Activated naive CD8-positive, alpha-beta T cell treated with anti-CD3 and anti-CD28 coated beads, Interleukin-2, amount 10 ng/mL, durations not matched to agents 7 days and 5 days (primary cell): Measurements from ENCODE around the gene XRRA1. TPM values are rescaled to one million over a fixed set of nuclear protein-coding genes. Genes with fewer than 3 reads are reported as not detected.
"Not testable (repeated sequence)": the region's sequence is repeated elsewhere in the genome, so short reads cannot be mapped to it uniquely, and the experiment has no call there.

ENCODE experiments used
- ATAC-seq: fragments of 150-1000 bp; cut with Tn5 transposase; one replicate; pipeline ENCODE4 v1.10.0; 2021; ENCODE audit warnings: low read depth, moderate library complexity
- POLR2A ChIA-PET: fragments of 350-600 bp; sonication (Branson Sonifier 250); formaldehyde crosslinking; loops from one replicate; lab custom pipeline; 2021; ENCODE audit warnings: antibody characterized with exemption; lab: Charles Lee
- DNase-seq: peaks from one replicate; pipeline ENCODE4 v3.0.0; 2021
- H3K27ac Mint-ChIP-seq: one replicate; pipeline ENCODE4 v1.8.0; 2022; ENCODE audit warnings: mild to moderate bottlenecking, mixed read lengths
- H3K27me3 Mint-ChIP-seq: one replicate; pipeline ENCODE4 v1.8.0; 2022; ENCODE audit warnings: mild to moderate bottlenecking, moderate library complexity, mixed read lengths
- H3K36me3 Mint-ChIP-seq: one replicate; pipeline ENCODE4 v1.8.0; 2021; ENCODE audit warnings: mild to moderate bottlenecking, mixed read lengths
- H3K4me1 Mint-ChIP-seq: one replicate; pipeline ENCODE4 v1.8.0; 2021; ENCODE audit warnings: mixed read lengths
- H3K4me3 Mint-ChIP-seq: one replicate; pipeline ENCODE4 v1.8.0; 2022; ENCODE audit warnings: mild to moderate bottlenecking, moderate library complexity, mixed read lengths
- H3K9me3 Mint-ChIP-seq: one replicate; pipeline ENCODE4 v1.8.0; 2021; ENCODE audit warnings: mixed read lengths
- total RNA-seq, 2 experiments: library from RNA; stranded (reverse); gene quantifications; one replicate each; pipeline ENCODE4 v1.2.3, GENCODE V29; 2021

XRRA1 gene, protein sequence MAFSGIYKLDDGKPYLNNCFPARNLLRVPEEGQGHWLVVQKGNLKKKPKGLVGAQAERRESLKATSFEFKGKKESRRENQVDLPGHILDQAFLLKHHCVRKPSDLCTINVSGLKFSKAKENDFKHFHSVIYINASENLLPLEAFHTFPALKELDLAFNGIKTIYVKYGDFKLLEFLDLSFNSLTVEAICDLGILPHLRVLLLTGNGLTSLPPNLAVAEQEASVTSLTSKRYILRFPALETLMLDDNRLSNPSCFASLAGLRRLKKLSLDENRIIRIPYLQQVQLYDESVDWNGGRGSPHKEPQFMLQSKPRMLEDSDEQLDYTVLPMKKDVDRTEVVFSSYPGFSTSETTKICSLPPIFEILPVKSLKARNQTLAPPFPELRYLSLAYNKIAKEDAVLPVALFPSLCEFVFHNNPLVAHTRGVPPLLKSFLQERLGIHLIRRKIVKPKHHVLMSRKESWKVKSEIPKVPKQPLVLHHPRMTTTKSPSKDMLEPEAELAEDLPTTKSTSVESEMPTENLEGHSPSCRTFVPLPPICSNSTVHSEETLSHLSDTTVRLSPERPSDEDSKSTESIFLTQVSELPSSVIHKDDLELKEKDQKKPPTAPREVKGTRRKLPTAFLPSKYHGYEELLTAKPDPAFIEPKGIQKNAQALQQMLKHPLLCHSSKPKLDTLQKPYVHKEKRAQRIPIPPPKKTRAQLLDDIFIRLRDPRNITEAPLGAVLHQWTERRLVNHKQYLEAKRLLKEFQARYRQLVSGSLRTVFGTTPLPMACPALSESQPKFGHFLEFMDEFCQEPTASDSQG
- 10 to 100 TPM; 36.0 to 42.9 TPM for total RNA-seq

GRCh38 chr11:74948898-74949752 is at the start of gene XRRA1, which contains the start of gene SPCS2:
TSS of gene XRRA1 (minus strand) at chr11:74949091. CDS start at chr11:74940878, 8,213 bp downstream.
TSS of gene SPCS2 (plus strand) at chr11:74949266. CDS start at chr11:74949286, 20 bp downstream.
- Mint-ChIP-seq H3K27ac (peak within 1 kb of the TSS; percentile 91), H3K4me3 (peak within 1 kb of the TSS; percentile 93), H3K27me3 (no peaks in the 10 kb centered on the region), H3K36me3 (peaks cover 27% of the 10 kb centered on the region), H3K9me3 (no peaks in the 10 kb centered on the region), H3K4me1 (peaks cover 33% of the 10 kb centered on the region)
- ATAC-seq, result peak; percentile 99
- DNase-seq, result peak; percentile 95
- POLR2A ChIA-PET, result interaction anchor here (0.6 to 2.0 kb wide), 8 partner anchors 11 to 1676 kb away, joined by 3 to 15 read pairs (median 5); partner anchors contain the start of gene NEU3

GRCh38 chr11:74992852-74993251 is 44.0 kb upstream of the XRRA1 start:
- Mint-ChIP-seq H3K4me1 (peaks cover 18% of the 10 kb centered on the region), H3K36me3 (peaks cover 7% of the 10 kb centered on the region), H3K4me3 (no peak overlapping the region), H3K27ac (no peak overlapping the region), H3K27me3 (no peaks in the 10 kb centered on the region), H3K9me3 (no peaks in the 10 kb centered on the region)
- DNase-seq, result no peak
- POLR2A ChIA-PET, result no interaction called here
- no peak for ATAC-seq

DNA sequence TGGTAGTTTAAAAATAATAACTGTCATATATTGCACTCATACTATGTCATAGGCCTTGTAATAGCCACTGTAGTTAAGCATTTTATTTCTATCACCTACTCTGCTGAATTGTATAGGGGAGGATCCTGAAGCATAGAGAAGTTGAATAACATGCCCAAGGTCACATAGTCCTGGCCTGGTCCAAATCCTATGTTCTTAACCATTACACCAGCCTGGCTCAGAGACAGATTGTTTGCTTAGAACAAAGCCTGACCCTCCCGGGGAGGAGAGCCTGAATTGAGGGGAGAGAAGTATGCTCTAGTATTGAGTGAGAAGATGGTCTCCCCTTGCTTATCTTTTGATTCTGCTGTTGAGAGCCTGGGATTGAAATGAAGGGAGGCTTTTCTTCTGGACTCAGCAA is 42.0 kb upstream of the XRRA1 start:
- Mint-ChIP-seq H3K4me3 (no peak overlapping the region), H3K27ac (no peak overlapping the region), H3K36me3 (peaks cover 2% of the 10 kb centered on the region), H3K9me3 (no peaks in the 10 kb centered on the region), H3K27me3 (no peaks in the 10 kb centered on the region), H3K4me1 (peaks cover 18% of the 10 kb centered on the region)
- no peak for ATAC-seq
- DNase-seq, result no peak
- POLR2A ChIA-PET, result no interaction called here

DNA sequence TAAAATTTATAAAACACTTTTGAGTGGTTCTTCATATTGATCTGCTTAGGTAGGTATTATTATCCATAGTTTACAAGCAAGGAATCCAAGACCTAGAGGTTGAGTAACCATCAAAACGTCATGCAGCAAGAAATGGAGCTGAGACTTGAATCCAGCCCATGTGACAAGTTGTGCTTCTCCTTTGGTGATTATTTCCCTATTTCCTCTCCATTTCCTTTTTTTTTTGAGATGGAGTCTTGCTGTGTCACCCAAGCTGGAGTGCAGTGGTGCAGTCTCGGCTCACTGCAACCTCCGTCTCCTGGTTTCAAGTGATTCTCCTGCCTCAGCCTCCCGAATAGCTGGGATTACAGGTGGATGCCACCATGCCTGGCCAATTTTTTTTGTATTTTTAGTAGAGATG is 41.3 kb upstream of the XRRA1 start:
- H3K4me1 Mint-ChIP-seq, result peaks cover 18% of the 10 kb centered on the region
- ATAC-seq, result not testable (repeated sequence)

GRCh38 chr11:74989260-74989638 is 40.4 kb upstream of the XRRA1 start:
- Mint-ChIP-seq H3K36me3 (peaks cover 2% of the 10 kb centered on the region), H3K9me3 (no peaks in the 10 kb centered on the region)
- no peak for ATAC-seq

More for the DNA sequence above, 41.3 kb upstream of the XRRA1 start:
- not testable (repeated sequence) for H3K9me3 Mint-ChIP-seq, H3K27me3 Mint-ChIP-seq, H3K36me3 Mint-ChIP-seq, DNase-seq, H3K27ac Mint-ChIP-seq
- peak overlapping the region; percentile 2 for H3K4me3 Mint-ChIP-seq
- POLR2A ChIA-PET, result interaction anchor here (1.1 kb wide), 1 partner anchor 12 kb away, joined by 4 read pairs; no protein-coding TSS in a partner anchor

DNA sequence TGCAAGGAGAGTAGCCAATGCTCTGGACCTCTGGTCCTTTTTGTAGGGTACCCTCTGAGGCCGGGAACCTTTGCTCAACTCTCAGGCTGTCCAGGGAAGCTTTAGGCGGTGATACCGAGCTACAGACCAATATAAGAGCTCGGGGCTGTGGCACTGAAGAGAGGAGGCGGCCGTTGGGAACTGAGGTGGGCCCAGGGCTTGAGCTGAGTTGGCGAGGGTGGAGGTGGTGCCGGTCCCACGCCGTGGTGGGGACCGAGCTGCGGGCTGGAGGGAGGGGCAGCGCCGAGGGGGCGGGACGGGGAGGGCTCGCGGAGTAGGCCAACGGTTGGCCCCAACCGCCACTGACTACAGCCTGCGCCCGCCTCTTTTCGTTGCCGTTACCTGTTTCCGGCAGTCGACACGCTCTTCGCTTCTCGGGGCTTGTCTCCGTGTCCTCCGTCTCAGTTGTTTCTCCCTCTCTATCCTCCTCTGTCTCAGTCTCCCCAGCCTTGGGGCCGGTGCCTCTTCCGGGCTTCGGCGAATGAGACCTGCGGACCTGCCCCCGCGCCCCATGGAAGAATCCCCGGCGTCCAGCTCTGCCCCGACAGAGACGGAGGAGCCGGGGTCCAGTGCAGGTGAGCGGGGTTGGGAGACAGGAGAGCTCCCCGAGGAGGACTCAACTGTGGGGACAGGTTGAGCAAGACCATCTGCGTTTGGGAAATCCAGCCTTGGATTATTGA is 39.8 kb upstream of the XRRA1 start, which contains the start of gene NEU3:
Gene NEU3, plus strand, starts transcription at position 393 of the 719 bp plus-strand sequence. Its CDS starts 128 bp downstream, at position 521.
- ATAC-seq, result peak; percentile 98
- POLR2A ChIA-PET, result interaction anchor here (0.6 to 1.8 kb wide), 7 partner anchors 11 to 340 kb away, joined by 3 to 7 read pairs (median 4); partner anchors contain the start of genes SPCS2 and XRRA1

More at GRCh38 chr11:74989260-74989638, 40.4 kb upstream of the XRRA1 start:
- peak overlapping the region; percentile 92 for H3K27ac Mint-ChIP-seq
- no peak for DNase-seq
- H3K4me3 Mint-ChIP-seq, result peak overlapping the region; percentile 93
- H3K4me1 Mint-ChIP-seq, result peaks cover 18% of the 10 kb centered on the region
- H3K27me3 Mint-ChIP-seq, result no peaks in the 10 kb centered on the region
- POLR2A ChIA-PET, result interaction anchor here (1.0 to 1.8 kb wide), 6 partner anchors 11 to 153 kb away, joined by 4 to 7 read pairs (median 4); partner anchors contain the start of genes SPCS2 and XRRA1

GRCh38 chr11:74984730-74985129 is 35.8 kb upstream of the XRRA1 start:
- Mint-ChIP-seq H3K36me3 (peaks cover 6% of the 10 kb centered on the region), H3K27me3 (no peaks in the 10 kb centered on the region), H3K4me3 (no peak overlapping the region), H3K27ac (no peak overlapping the region), H3K9me3 (no peaks in the 10 kb centered on the region), H3K4me1 (peaks cover 4% of the 10 kb centered on the region)
- DNase-seq, result no peak
- POLR2A ChIA-PET, result no interaction called here
- no peak for ATAC-seq

More for the DNA sequence above, 39.8 kb upstream of the XRRA1 start, which contains the start of gene NEU3:
- peak; percentile 82 for DNase-seq
- H3K27ac Mint-ChIP-seq, result peak within 1 kb of the TSS; percentile 92
- peaks cover under 1% of the 10 kb centered on the region for H3K36me3 Mint-ChIP-seq
- H3K4me1 Mint-ChIP-seq, result peaks cover 17% of the 10 kb centered on the region
- no peaks in the 10 kb centered on the region for H3K27me3 Mint-ChIP-seq
- peak within 1 kb of the TSS; percentile 93 for H3K4me3 Mint-ChIP-seq
- H3K9me3 Mint-ChIP-seq, result no peaks in the 10 kb centered on the region

GRCh38 chr11:74984070-74984469 is 35.2 kb upstream of the XRRA1 start:
- no peak for ATAC-seq
- Mint-ChIP-seq H3K4me3 (no peak overlapping the region), H3K4me1 (no peaks in the 10 kb centered on the region), H3K36me3 (peaks cover 9% of the 10 kb centered on the region), H3K27me3 (no peaks in the 10 kb centered on the region), H3K27ac (no peak overlapping the region), H3K9me3 (no peaks in the 10 kb centered on the region)
- POLR2A ChIA-PET, result no interaction called here
- no peak for DNase-seq

- H3K27me3 Mint-ChIP-seq, result no peaks in the 10 kb centered on the region
- no peaks in the 10 kb centered on the region for H3K9me3 Mint-ChIP-seq
- H3K36me3 Mint-ChIP-seq, result peaks cover 13% of the 10 kb centered on the region
- POLR2A ChIA-PET, result no interaction called here
- ATAC-seq, result no peak
- H3K4me3 Mint-ChIP-seq, result no peak overlapping the region
- no peak overlapping the region for H3K27ac Mint-ChIP-seq
- no peak for DNase-seq
- H3K4me1 Mint-ChIP-seq, result no peaks in the 10 kb centered on the region
Observed at GRCh38 chr11:74981888-74982287, 33.0 kb upstream of the XRRA1 start.

DNA sequence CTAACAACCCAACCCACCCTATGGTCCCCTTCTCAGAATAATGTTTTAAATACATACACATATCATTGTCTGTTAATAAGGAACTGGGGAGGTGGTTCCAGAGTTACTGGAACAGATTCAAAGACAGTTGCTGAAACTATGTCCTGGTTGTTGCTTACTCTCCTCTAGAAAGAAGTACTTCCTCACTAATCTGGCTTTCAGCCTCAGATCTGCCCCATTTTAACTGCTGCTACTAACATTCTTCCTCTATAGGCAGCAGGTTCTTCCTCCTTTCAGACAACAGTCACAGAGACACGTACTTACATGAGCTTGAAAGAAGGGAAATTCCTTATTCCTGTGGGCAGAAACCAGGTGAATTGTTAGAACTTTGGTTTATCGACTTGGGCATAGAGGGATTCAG is 31.7 kb upstream of the XRRA1 start:
- no peak overlapping the region for H3K27ac Mint-ChIP-seq
- H3K9me3 Mint-ChIP-seq, result no peaks in the 10 kb centered on the region
- H3K4me1 Mint-ChIP-seq, result no peaks in the 10 kb centered on the region
- POLR2A ChIA-PET, result no interaction called here
- DNase-seq (no peak), ATAC-seq (no peak)
- H3K4me3 Mint-ChIP-seq, result no peak overlapping the region
- no peaks in the 10 kb centered on the region for H3K27me3 Mint-ChIP-seq
- peaks cover 18% of the 10 kb centered on the region for H3K36me3 Mint-ChIP-seq

DNA sequence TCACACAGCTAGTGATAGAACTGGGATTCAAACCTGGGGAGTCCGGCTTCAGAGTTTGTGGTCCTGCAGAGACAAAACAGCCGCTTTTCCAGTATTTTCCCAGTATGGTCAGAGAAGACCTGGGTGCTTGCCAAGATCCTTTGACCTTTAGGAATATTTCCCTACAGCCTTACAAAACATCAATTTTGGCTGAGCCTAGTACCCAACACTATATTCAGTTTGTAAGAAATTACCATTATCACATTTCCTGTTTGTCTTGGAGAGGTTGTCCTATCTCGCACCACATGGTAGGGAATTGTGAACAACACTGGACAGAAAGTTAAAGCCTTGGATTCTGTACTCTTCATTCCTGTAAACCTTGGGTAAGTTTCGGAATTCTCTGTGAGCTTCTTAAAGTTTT is 29.1 kb upstream of the XRRA1 start:
- H3K27me3 Mint-ChIP-seq, result no peaks in the 10 kb centered on the region
- DNase-seq (no peak), ATAC-seq (no peak)
- no peak overlapping the region for H3K4me3 Mint-ChIP-seq
- no peaks in the 10 kb centered on the region for H3K9me3 Mint-ChIP-seq
- H3K36me3 Mint-ChIP-seq, result peaks cover 38% of the 10 kb centered on the region
- peaks cover 7% of the 10 kb centered on the region for H3K4me1 Mint-ChIP-seq
- H3K27ac Mint-ChIP-seq, result no peak overlapping the region
- POLR2A ChIA-PET, result no interaction called here

GRCh38 chr11:74971424-74971823 is 22.5 kb upstream of the XRRA1 start:
- H3K27ac Mint-ChIP-seq, result no peak overlapping the region
- DNase-seq (no peak), ATAC-seq (no peak)
- H3K9me3 Mint-ChIP-seq, result no peaks in the 10 kb centered on the region
- peaks cover 42% of the 10 kb centered on the region for H3K36me3 Mint-ChIP-seq
- no peak overlapping the region for H3K4me3 Mint-ChIP-seq
- H3K4me1 Mint-ChIP-seq, result peaks cover 11% of the 10 kb centered on the region
- POLR2A ChIA-PET, result no interaction called here
- no peaks in the 10 kb centered on the region for H3K27me3 Mint-ChIP-seq
